GM18951 (cell line): ENCODE results near the gene S100A6.
"Not testable (repeated sequence)": the region's sequence is repeated elsewhere in the genome, so short reads cannot be mapped to it uniquely, and the experiment has no call there.

Experiments used
- POLR2A ChIP-seq: IDR thresholded peaks from 4 replicates; pipeline ENCODE4 v1.6.1; 2011; ENCODE audit warnings: mild to moderate bottlenecking; ENCODE audit not compliant: insufficient read length, insufficient read depth; ENCODE audit errors: extremely low read depth
- in situ Hi-C: fragments of 300-500 bp; cut with MboI; formaldehyde crosslinking; loops from one replicate; pipeline ENCODE4 v1.12.0; 2022; ENCODE audit warnings: low sequenced_read_pairs, mixed read lengths, inconsistent platforms; ENCODE audit not compliant: unreplicated experiment

S100A6 gene

GRCh38 chr1:153535242-153536011 lies at the start of gene S100A6:
TSS of gene S100A6 (minus strand) at chr1:153535991. CDS start at chr1:153535339, 652 bp downstream.
- peak; percentile 27 for TF ChIP-seq POLR2A
- in situ Hi-C loops: no loop called here

- in situ Hi-C loops: no loop called here
- no peak for TF ChIP-seq POLR2A
Measured at GRCh38 chr1:153585006-153585405, 49.2 kb upstream of the S100A6 start.

- in situ Hi-C loops: no loop called here
- TF ChIP-seq POLR2A: no peak
Measured at GRCh38 chr1:153583976-153584375, 48.2 kb upstream of the S100A6 start.

- in situ Hi-C loops: not testable (repeated sequence)
Measured at GRCh38 chr1:153583514-153583913, 47.7 kb upstream of the S100A6 start.

- in situ Hi-C loops: not testable (repeated sequence)
Measured at GRCh38 chr1:153582836-153583235, 47.0 kb upstream of the S100A6 start.

- TF ChIP-seq POLR2A: no peak
- in situ Hi-C loops: no loop called here
Measured at GRCh38 chr1:153578936-153579335, 43.1 kb upstream of the S100A6 start.

GRCh38 chr1:153578490-153578889 lies 42.7 kb upstream of the S100A6 start:
- in situ Hi-C loops: no loop called here
- TF ChIP-seq POLR2A: no peak

- no peak for TF ChIP-seq POLR2A
- in situ Hi-C loops: no loop called here
Measured at GRCh38 chr1:153577624-153578051, 41.8 kb upstream of the S100A6 start.

- in situ Hi-C loops: no loop called here
- no peak for TF ChIP-seq POLR2A
Measured at GRCh38 chr1:153577138-153577537, 41.3 kb upstream of the S100A6 start.

GRCh38 chr1:153575497-153575896 lies 39.7 kb upstream of the S100A6 start:
- in situ Hi-C loops: not testable (repeated sequence)

- in situ Hi-C loops: not testable (repeated sequence)
Measured at GRCh38 chr1:153575081-153575491, 39.3 kb upstream of the S100A6 start.

- in situ Hi-C loops: no loop called here
- no peak for TF ChIP-seq POLR2A
Measured at GRCh38 chr1:153573351-153573750, 37.6 kb upstream of the S100A6 start.

- in situ Hi-C loops: no loop called here
- no peak for TF ChIP-seq POLR2A
Measured at GRCh38 chr1:153572569-153573015, 36.8 kb upstream of the S100A6 start.

GRCh38 chr1:153571706-153572105 lies 35.9 kb upstream of the S100A6 start:
- in situ Hi-C loops: no loop called here
- no peak for TF ChIP-seq POLR2A

GRCh38 chr1:153570874-153571273 lies 35.1 kb upstream of the S100A6 start:
- in situ Hi-C loops: no loop called here
- no peak for TF ChIP-seq POLR2A
